ENCODE measurements around the gene DACT1.

DNA sequence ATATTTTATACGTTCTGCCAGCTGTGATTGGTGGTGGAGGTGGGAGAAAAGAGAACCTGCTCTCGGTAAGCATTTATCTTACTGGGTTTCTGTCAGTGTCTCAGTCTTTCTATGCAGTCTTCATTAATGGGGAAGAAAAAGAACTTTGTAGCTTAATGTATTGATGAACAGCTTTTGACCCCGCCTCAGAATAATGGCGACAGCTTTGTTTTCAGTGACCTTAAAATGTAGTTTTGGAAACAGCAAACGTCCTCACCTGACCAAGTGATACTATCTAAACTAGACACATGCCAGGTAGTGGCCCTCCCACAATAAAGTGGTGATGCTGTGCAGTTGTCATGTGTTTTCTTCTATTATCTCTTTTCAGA lies 1.4 kb downstream of the DACT1 start:
- TF ChIP-seq, protein P1, sequence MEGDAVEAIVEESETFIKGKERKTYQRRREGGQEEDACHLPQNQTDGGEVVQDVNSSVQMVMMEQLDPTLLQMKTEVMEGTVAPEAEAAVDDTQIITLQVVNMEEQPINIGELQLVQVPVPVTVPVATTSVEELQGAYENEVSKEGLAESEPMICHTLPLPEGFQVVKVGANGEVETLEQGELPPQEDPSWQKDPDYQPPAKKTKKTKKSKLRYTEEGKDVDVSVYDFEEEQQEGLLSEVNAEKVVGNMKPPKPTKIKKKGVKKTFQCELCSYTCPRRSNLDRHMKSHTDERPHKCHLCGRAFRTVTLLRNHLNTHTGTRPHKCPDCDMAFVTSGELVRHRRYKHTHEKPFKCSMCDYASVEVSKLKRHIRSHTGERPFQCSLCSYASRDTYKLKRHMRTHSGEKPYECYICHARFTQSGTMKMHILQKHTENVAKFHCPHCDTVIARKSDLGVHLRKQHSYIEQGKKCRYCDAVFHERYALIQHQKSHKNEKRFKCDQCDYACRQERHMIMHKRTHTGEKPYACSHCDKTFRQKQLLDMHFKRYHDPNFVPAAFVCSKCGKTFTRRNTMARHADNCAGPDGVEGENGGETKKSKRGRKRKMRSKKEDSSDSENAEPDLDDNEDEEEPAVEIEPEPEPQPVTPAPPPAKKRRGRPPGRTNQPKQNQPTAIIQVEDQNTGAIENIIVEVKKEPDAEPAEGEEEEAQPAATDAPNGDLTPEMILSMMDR (IDR thresholded peaks at IDR 0.05): no peak
- TF ChIP-seq POLR2AphosphoS5 (IDR thresholded peaks at IDR 0.05): no peak
- no peak for TF ChIP-seq POLR2A (IDR thresholded peaks at IDR 0.05)
- no peak for TF ChIP-seq EP300 (IDR thresholded peaks at IDR 0.05)
